ENCODE measurements around the gene SORCS2.

DNA sequence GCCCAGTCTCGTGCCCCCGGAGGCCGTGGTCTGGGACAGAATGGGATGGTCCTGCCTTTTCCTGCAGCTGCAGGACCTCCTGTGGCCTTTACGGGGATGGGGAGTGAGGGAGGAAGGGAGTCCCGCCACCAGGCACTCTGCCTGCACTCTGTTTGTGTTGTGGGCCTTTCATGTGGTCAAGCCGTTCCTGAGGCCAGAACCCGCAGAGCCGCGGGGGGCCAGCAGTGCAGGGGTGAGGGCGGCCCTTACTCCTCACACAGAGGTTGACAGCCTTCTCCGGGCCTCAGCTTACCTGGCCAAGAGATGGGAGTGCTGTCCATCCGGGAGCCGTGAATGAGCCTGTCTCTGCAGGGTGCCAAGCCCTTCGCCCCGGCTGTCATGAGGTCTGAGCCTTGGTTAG lies 516.6 kb downstream of the SORCS2 start:
- TF ChIP-seq POLR2A (IDR thresholded peaks at IDR 0.05; ENCODE audit: low read length) (no peak), GATA1 (IDR thresholded peaks at IDR 0.05; ENCODE audit: low read depth, low read length) (no peak)
